H9 (cell line): Measurements from ENCODE around the gene COTL1. TPM values are rescaled to one million over a fixed set of nuclear protein-coding genes. Genes with fewer than 3 reads are reported as not detected.
A peak's percentile ranks its signal among the peaks of the same experiment; 100 is the strongest.

Source experiments
- DNase-seq: peaks from one replicate; pipeline ENCODE4 v3.0.0-alpha.2; 2017
- H2AFZ ChIP-seq: one replicate; pipeline ENCODE4 v1.6.1; 2013; ENCODE audit warnings: mild to moderate bottlenecking, low read length, control low read depth, moderate library complexity
- H2AK5ac ChIP-seq: 2 replicates; pipeline ENCODE4 v1.6.1; 2013; ENCODE audit warnings: low read length, control low read depth, mixed read lengths; ENCODE audit not compliant: insufficient read length
- H2BK120ac ChIP-seq: one replicate; pipeline ENCODE4 v1.6.1; 2013; ENCODE audit warnings: low read depth, mild to moderate bottlenecking, low read length, control low read depth, inconsistent platforms; ENCODE audit not compliant: poor library complexity, severe bottlenecking
- H2BK12ac ChIP-seq: 2 replicates; pipeline ENCODE4 v1.6.1; 2013; ENCODE audit warnings: low read length, control low read depth, mixed read lengths, low read depth; ENCODE audit not compliant: insufficient read length
- H2BK15ac ChIP-seq: 2 replicates; pipeline ENCODE4 v1.6.1; 2013; ENCODE audit warnings: low read depth, low read length, control low read depth
- H2BK20ac ChIP-seq: one replicate; pipeline ENCODE4 v1.6.1; 2013; ENCODE audit warnings: low read depth, mild to moderate bottlenecking, low read length, control low read depth, inconsistent platforms; ENCODE audit not compliant: poor library complexity, severe bottlenecking
- H2BK5ac ChIP-seq: 2 replicates; pipeline ENCODE4 v1.6.1; 2013; ENCODE audit warnings: low read length, control low read depth, mixed read lengths; ENCODE audit not compliant: insufficient read length
- H3K14ac ChIP-seq: 2 replicates; pipeline ENCODE4 v1.6.1; 2013; ENCODE audit warnings: low read length, control low read depth; ENCODE audit not compliant: insufficient read depth
- H3K18ac ChIP-seq: 2 replicates; pipeline ENCODE4 v1.6.1; 2013; ENCODE audit warnings: low read depth, mild to moderate bottlenecking, mixed read lengths, low read length, control low read depth; ENCODE audit not compliant: insufficient read length
- H3K23ac ChIP-seq: 2 replicates; pipeline ENCODE4 v1.6.1; 2013; ENCODE audit warnings: low read length, control low read depth, mixed read lengths, low read depth; ENCODE audit not compliant: insufficient read length
- H3K23me2 ChIP-seq: 2 replicates; pipeline ENCODE4 v1.6.1; 2013; ENCODE audit warnings: low read depth, mild to moderate bottlenecking, mixed read lengths, low read length, control low read depth; ENCODE audit not compliant: insufficient read length, poor library complexity, severe bottlenecking
- H3K27ac ChIP-seq: 2 replicates; pipeline ENCODE4 v1.5.1; 2013; ENCODE audit warnings: low read length, control low read depth, mixed read lengths, low read depth; ENCODE audit not compliant: insufficient read length
- H3K27me3 ChIP-seq: 2 replicates; pipeline ENCODE4 v1.6.1; 2013; ENCODE audit warnings: low read length, control low read depth, inconsistent platforms; ENCODE audit not compliant: insufficient read depth
- H3K4ac ChIP-seq: 2 replicates; pipeline ENCODE4 v1.6.1; 2013; ENCODE audit warnings: low read depth, mild to moderate bottlenecking, control low read depth, inconsistent platforms, low read length, moderate library complexity
- H3K4me1 ChIP-seq: 2 replicates; pipeline ENCODE4 v1.6.1; 2013; ENCODE audit warnings: low read length, control low read depth, inconsistent platforms; ENCODE audit not compliant: insufficient read depth
- H3K4me2 ChIP-seq: 2 replicates; pipeline ENCODE4 v1.6.1; 2013; ENCODE audit warnings: low read length, control low read depth, mixed read lengths; ENCODE audit not compliant: insufficient read length, insufficient read depth
- H3K56ac ChIP-seq: 2 replicates; pipeline ENCODE4 v1.6.1; 2013; ENCODE audit warnings: low read depth, mild to moderate bottlenecking, mixed read lengths, low read length, control low read depth; ENCODE audit not compliant: insufficient read length
- H3K79me1 ChIP-seq: 2 replicates; pipeline ENCODE4 v1.6.1; 2013; ENCODE audit warnings: low read depth, mild to moderate bottlenecking, moderate library complexity, low read length, control low read depth, inconsistent platforms; ENCODE audit not compliant: insufficient read depth, poor library complexity, severe bottlenecking
- H3K79me2 ChIP-seq: 2 replicates; pipeline ENCODE4 v1.6.1; 2013; ENCODE audit warnings: low read length, control low read depth, inconsistent platforms; ENCODE audit not compliant: insufficient read depth
- H3K9ac ChIP-seq: 2 replicates; pipeline ENCODE4 v1.6.1; 2013; ENCODE audit warnings: low read length, control low read depth, mixed read lengths; ENCODE audit not compliant: insufficient read length; ENCODE audit errors: extremely low read depth
- H3K9me3 ChIP-seq: one replicate; pipeline ENCODE4 v1.6.1; 2013; ENCODE audit warnings: low read depth, low read length, inconsistent platforms; ENCODE audit not compliant: control insufficient read depth
- H3T11ph ChIP-seq: one replicate; pipeline ENCODE4 v1.6.1; 2013; ENCODE audit warnings: mild to moderate bottlenecking, low read length, control low read depth, inconsistent platforms
- H4K20me1 ChIP-seq: one replicate; pipeline ENCODE4 v1.6.1; 2013; ENCODE audit not compliant: control insufficient read depth, insufficient read length, insufficient read depth
- H4K5ac ChIP-seq: 2 replicates; pipeline ENCODE4 v1.6.1; 2013; ENCODE audit warnings: low read depth, mild to moderate bottlenecking, mixed read lengths, low read length, control low read depth; ENCODE audit not compliant: insufficient read length
- H4K8ac ChIP-seq: replicated peaks from 2 replicates; pipeline ENCODE4 v1.6.1; 2013; ENCODE audit warnings: low read length, control low read depth, mixed read lengths, low read depth; ENCODE audit not compliant: insufficient read length
- H4K91ac ChIP-seq: 2 replicates; pipeline ENCODE4 v1.6.1; 2013; ENCODE audit warnings: low read depth, mild to moderate bottlenecking, moderate library complexity, mixed read lengths, low read length, control low read depth; ENCODE audit not compliant: insufficient read length
- H3K27ac Mint-ChIP-seq, 3 experiments: 2 replicates in 2 of 3; 3 replicates in 1 of 3; pipeline ENCODE4 v1.8.0; 2020 to 2021; ENCODE audit warnings: mixed read lengths in 3 of 3, mild to moderate bottlenecking in 1 of 3, moderate library complexity in 1 of 3
- H3K27me3 Mint-ChIP-seq: 2 replicates; pipeline ENCODE4 v1.8.0; 2021; ENCODE audit warnings: low read depth, mild to moderate bottlenecking, moderate library complexity, mixed read lengths
- H3K36me3 Mint-ChIP-seq, 3 experiments: 2 replicates in 2 of 3; 3 replicates in 1 of 3; pipeline ENCODE4 v1.8.0; 2020 to 2021; ENCODE audit warnings: low read depth in 3 of 3, mixed read lengths in 3 of 3; ENCODE audit not compliant: insufficient read depth in 1 of 3
- H3K4me1 Mint-ChIP-seq, 2 experiments: 2 replicates each; pipeline ENCODE4 v1.8.0; 2020; ENCODE audit warnings: mixed read lengths in 2 of 2
- H3K4me3 Mint-ChIP-seq, 2 experiments: 2 replicates in 1 of 2; 3 replicates in 1 of 2; pipeline ENCODE4 v1.8.0; 2020 to 2021; ENCODE audit warnings: mild to moderate bottlenecking in 2 of 2, mixed read lengths in 2 of 2, moderate library complexity in 1 of 2
- H3K9me3 Mint-ChIP-seq, 2 experiments: 2 replicates in 1 of 2; 3 replicates in 1 of 2; pipeline ENCODE4 v1.8.0; 2020; ENCODE audit warnings: mild to moderate bottlenecking in 2 of 2, mixed read lengths in 2 of 2, moderate library complexity in 1 of 2
- WGBS: extraction: QIAGEN DNeasy Blood & Tissue Kit; methylation state at CpG from one replicate; pipeline ENCODE4 v1.1.7; 2013; ENCODE audit warnings: missing lambda C conversion rate, low lambda C conversion rate, mixed read lengths; ENCODE audit not compliant: insufficient read length; ENCODE audit errors: extremely low coverage; 5-methylcytosine and 5-hydroxymethylcytosine counted together
- total RNA-seq: library from RNA; stranded (reverse); gene quantifications from 2 replicates; pipeline ENCODE4 v1.2.1, GENCODE V29; 2021
- TF ChIP-seq, protein P1 (sequence below): fragments of 200-600 bp; sonication (generic); conservative IDR thresholded peaks from 3 replicates; pipeline ENCODE4 v1.8.0; 2021; ENCODE audit warnings: antibody characterized with exemption, mild to moderate bottlenecking

The COTL1 gene
- total RNA-seq, 1 experiment from 2014 or later = 81.4 TPM

DNA sequence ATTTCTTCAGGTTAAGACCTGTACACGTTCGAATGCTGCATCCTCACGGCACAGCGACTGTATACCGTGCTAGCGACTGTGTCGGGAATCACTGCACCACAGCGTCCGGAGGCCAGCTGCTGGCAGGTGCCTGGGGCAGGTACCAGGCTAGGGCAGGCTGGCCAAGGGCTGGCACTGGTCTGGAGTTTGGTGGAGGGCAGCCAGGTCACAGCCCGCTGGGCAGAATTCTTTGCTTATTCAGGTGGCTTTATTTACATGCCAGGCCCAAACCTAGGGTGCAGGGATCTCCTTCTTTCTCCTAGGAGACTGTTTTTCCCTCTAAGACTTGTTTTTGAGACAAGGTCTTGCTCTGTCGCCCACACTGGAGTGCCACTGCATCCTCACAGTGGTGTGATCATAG is 37.9 kb downstream of the COTL1 start:
- Histone ChIP-seq H2BK120ac (no peak overlapping the region), H4K8ac (no peak overlapping the region), H3K27me3 (no peaks in the 10 kb centered on the region), H4K5ac (no peak overlapping the region), H3K14ac (no peak overlapping the region), H3T11ph (no peak overlapping the region), H2BK15ac (no peak overlapping the region), H2AK5ac (no peak overlapping the region), H3K9me3 (no peaks in the 10 kb centered on the region), H2BK5ac (no peak overlapping the region), H3K23me2 (no peaks in the 10 kb centered on the region), H3K79me1 (no peaks in the 10 kb centered on the region), H4K91ac (no peak overlapping the region), H3K18ac (no peak overlapping the region), H2BK20ac (no peak overlapping the region), H3K79me2 (no peaks in the 10 kb centered on the region; the same call in 1 of the 2 replicates), H3K4me2 (no peak overlapping the region), H3K4me1 (no peaks in the 10 kb centered on the region), H3K27ac (no peak overlapping the region), H3K56ac (no peak overlapping the region), H4K20me1 (no peaks in the 10 kb centered on the region), H3K4ac (no peak overlapping the region), H3K9ac (no peak overlapping the region), H2AFZ (no peak overlapping the region), H3K23ac (no peak overlapping the region), H2BK12ac (no peak overlapping the region)
- TF ChIP-seq, protein P1, sequence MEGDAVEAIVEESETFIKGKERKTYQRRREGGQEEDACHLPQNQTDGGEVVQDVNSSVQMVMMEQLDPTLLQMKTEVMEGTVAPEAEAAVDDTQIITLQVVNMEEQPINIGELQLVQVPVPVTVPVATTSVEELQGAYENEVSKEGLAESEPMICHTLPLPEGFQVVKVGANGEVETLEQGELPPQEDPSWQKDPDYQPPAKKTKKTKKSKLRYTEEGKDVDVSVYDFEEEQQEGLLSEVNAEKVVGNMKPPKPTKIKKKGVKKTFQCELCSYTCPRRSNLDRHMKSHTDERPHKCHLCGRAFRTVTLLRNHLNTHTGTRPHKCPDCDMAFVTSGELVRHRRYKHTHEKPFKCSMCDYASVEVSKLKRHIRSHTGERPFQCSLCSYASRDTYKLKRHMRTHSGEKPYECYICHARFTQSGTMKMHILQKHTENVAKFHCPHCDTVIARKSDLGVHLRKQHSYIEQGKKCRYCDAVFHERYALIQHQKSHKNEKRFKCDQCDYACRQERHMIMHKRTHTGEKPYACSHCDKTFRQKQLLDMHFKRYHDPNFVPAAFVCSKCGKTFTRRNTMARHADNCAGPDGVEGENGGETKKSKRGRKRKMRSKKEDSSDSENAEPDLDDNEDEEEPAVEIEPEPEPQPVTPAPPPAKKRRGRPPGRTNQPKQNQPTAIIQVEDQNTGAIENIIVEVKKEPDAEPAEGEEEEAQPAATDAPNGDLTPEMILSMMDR = no peak
- Mint-ChIP-seq H3K27ac (peak overlapping the region; percentile 10 to 74 (median 44); a peak in 3 of 7 replicates), H3K36me3 (0 out of 7 replicates have a peak, but pooled peaks cover 0 to 3% (median 0%) of the 10 kb centered on the region in 3 experiments), H3K4me3 (no peak overlapping the region), H3K4me1 (peaks cover 5 to 12% of the 10 kb centered on the region in 2 experiments), H3K27me3 (no peaks in the 10 kb centered on the region), H3K9me3 (no peaks in the 10 kb centered on the region)
- no peak for DNase-seq
- WGBS = no CpG with 5 or more reads among the region's 11 CpGs
